ENCODE data around the gene TRIM62.
A peak's percentile ranks its signal among the peaks of the same experiment; 100 is the strongest.
"Not testable (repeated sequence)": the region's sequence is repeated elsewhere in the genome, so short reads cannot be mapped to it uniquely, and the experiment has no call there.

TRIM62 gene

DNA sequence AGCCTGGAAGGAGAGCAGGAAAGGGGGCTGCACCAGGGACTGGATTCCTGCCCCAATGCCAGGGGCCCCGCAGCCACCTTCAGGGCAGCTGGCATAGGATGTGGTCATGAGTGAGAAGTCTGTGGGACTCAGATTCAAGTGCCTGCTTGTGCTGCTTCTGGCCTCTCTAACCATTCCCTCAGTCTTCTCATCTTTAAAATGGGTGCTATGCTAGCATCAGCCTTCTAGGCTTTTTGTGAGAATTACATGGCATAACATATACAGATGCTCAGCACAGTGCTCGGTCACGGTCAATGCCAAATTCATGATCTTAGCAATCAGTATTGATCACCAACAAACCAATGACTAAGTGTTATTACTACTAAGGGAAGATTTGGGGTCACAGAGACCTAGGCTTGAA lies 23.5 kb downstream of the TRIM62 start:
- no peak for DNase-seq (ENCODE audit: low spot score)

DNA sequence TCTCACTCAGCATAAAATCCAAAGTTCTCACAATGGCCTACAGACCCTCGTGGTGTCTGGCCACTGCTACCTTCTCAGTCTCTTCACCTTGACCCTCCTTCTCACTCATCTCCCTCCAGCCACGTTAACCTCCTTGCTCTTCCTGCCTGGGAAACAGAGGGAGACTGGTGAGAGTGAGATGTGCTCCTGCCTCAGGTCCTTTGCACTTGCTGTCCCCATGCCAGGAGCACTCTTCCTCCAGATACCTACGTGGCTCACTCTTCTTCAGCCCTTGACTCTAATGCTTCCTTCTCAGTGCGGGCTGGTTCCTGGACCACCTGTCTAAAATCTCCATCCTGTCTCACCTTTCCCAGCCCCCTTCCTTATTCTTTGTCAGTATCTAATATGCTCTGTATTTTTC lies 24.7 kb downstream of the TRIM62 start:
- DNase-seq (ENCODE audit: low spot score): no peak

DNA sequence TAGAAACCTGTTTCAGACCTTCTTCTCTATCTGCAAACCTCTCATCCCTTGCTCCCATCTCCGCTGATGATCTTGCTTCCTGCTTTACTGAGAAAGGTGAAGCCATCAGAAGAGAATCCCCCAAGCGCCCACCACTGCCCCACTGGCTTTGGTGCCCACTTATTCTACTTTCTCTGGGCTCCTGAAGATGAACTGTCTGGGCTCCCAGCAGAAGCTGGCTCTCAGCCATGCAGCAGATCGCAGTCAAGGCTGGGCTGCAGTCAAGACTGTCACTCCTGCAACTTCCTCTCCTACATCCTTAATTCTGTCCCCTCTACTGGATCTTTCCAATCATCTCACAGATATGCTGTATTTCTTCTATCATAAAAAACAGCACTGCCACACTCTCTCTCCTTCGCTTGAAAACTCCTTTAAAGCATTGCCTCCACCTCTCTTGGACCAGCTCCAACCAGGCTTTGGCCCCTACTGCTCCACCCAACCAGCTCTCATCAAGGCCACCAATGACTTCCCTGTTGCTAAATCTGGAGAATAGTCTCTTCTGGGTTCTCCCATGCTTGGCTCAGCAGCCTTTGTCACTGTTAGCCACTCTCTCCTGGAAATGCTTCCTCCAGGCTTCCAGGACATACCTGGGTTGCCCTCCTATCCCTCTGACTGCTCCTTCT lies 25.8 kb downstream of the TRIM62 start:
- no peak for DNase-seq (ENCODE audit: low spot score)

DNA sequence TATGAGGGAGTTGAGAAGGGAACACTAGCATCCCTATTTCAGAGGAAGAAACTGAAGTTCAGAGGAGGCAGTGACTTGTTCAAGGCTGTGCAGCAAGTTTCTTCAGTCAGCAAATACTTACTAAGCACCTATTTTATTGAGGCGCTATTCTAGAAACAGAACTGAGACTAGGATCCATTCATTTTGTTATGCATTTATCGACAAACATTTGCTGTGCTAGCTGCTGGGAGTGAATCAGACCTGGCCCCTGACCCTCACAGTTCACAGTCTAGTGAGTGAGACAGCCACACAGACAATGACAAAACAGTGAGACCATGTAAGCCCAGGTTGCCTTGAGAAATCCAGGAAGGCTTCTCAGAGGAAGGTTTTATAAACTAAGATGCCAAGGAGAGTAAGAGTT lies 28.2 kb downstream of the TRIM62 start:
- DNase-seq (ENCODE audit: low spot score): no peak

DNA sequence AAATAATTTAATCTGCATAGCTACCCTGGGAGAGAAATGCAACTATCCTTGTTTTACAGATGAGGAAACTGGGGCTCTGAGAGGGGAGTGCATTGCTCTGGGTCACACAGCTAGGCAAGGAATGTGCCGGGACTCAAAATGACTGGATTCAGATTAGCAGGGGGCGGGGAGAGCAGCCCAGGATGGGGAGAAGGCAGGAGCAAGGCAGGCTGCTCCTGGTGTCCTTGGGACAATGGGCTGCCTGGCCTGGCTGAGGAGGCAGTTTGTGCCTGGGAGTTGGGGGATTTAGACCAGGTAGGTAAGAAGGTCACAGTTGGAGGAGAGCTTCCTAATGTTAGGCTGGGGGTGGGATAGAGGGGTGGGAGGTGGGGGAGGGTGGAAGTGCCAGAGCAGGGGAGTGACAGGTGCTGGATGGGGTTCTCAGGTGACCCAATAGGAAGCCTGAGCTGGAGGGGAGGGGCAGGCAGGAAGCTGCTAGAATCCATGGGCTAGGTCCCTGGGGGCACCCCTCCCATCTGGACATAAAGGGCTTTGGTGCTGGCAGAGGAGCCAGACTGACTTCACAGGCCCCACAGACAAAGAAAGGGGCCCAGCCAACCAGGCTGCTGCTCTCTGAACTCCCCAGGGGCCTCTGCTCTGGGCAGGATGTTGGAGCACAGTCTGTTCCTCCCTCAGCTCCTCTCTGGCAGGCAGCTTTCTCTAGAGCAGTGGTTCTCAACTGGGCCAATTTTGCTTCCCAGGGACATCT lies 29.0 kb downstream of the TRIM62 start:
- no peak for DNase-seq (ENCODE audit: low spot score)

DNA sequence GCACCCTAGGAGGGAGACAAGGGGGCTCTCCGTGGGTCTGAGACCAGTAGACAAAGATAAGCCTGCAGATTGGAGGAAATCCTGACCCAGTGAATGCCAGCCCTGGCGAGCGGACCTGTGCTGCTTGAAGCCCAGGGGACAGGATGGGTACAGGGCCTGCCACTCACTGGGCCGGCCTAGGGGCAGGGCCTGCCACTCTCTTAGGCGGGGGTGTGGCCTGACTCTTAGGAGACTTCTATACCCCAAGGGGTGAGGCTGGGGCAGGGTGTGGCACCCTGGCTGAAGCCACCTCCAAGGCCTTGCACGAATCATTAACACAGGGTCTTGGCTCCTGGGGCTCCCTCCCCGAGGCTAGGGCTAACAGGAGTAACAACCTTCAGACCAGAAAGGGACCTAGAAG lies 30.7 kb downstream of the TRIM62 start:
- no peak for DNase-seq (ENCODE audit: low spot score)

DNA sequence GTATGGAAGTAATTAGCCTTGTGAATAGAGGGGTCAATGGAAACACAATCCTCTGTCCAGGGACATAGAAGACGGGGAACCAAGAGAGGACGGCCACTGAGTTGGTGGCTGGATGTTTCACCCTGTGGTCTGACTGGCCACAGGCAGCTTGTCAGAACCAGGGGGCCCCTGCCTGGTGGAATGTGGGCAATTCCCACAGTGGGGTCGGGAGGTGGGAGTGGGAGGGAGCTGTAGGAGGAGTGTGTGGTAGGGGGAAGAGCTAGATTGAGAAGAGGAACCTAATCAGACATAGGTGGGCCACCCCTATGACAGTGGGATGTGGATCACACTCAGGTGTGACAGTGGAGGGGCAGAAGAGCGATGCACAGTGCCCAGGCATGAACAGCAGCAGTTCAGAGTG lies 31.3 kb downstream of the TRIM62 start:
- no peak for DNase-seq (ENCODE audit: low spot score)

DNA sequence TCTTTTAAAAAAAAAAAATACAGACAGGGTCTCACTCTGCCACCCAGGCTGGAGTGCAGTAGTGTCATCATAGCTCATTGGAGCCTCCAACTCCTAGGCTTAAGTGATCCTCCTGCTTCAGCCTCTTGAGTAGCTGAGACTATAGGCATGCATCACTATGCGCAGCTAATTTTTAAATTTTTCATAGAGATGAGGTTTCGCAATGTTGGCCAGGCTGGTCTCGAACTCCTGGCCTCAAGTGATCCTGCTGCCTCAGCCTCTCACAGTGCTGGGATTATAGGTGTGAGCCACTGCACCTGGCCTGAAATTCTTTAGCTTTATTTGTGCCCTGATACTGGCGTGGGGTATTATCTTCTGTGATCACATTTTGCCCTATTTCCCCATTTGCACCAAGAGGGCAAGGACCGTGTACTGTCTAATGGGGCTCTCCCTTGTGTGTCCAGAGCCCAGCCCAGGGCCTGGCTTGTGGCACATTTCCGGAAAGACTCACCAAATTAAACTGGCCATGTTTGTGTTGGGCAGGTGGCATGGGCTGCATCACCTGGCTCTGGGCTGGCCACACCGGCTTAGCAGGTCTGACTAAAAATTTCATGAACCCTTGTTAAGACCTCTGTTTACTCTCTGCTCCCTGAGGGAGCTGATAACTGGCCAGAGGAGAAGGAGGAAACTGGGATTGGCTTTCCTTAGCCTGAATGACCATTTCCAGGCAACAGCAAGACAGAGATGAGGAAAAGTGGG lies 32.2 kb downstream of the TRIM62 start:
- DNase-seq (ENCODE audit: low spot score): no peak

DNA sequence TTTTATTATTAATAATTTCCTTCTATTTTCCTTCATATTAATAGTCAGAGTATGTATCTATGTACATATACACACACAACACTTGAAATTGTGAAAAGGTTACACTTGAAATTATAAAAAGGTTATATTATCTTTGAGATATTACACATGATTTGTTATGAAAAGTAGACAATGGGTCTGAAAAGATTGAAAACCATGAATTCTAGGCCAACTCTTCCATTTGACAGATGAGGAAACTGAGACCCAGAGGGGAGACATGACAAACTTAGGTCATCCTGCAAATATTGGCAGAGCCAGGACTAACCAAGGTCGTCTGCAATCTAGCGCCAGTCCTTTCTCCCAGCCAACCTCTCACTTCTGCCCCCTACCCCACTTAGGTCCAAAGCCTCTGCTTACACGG lies 33.2 kb downstream of the TRIM62 start:
- DNase-seq (ENCODE audit: low spot score): no peak

DNA sequence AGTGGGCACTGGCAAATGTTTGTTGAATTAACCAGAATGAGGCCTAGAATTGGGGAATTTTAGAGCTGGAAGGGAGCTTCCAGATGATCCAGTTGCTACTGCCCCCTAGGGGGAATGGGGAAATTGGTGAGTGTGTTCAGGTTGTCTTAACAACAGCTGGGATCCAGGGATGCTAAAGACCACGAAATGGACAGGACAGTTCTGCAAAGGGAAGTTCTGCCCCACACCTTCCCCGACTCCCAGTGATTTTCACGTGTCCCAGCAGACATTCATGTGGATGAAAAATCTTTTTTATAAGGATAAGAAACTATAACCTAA lies 33.9 kb downstream of the TRIM62 start:
- DNase-seq (ENCODE audit: low spot score): peak; percentile 16

DNA sequence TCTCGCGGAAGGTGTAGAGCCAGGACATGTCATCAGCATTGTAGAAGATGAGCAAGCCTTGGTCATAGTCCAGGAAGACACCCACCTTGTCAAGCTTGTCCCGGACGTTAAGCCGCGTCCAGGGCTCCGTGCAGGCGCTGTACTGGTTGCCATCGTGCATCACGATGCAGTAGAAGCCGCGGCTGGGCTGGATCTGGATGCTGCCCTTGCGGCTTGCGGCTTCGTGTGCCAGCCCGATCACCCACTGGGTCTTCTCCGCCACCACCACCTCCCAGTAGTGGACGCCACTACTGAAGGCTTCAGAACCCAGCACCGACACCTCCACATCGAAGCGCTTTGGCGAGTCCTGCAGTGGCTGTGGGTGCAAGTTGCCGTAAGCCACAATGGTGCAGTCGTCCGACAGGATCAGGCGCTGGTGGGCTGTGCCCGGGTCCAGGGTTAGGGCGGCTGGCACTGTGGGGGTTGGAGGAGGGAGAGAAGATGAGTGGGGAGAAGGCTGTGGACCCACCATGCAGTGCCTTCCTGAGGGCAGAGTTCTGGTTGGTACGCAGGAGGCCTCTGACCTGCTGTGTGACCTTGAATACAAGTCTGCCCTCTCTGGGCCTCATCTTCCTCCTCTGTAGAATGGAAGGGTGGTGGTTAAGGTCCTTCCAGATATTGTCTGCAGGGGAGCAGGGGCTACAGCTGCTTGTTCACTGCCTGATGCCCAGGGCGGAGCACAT lies 34.4 kb downstream of the TRIM62 start:
- DNase-seq (ENCODE audit: low spot score): no peak

DNA sequence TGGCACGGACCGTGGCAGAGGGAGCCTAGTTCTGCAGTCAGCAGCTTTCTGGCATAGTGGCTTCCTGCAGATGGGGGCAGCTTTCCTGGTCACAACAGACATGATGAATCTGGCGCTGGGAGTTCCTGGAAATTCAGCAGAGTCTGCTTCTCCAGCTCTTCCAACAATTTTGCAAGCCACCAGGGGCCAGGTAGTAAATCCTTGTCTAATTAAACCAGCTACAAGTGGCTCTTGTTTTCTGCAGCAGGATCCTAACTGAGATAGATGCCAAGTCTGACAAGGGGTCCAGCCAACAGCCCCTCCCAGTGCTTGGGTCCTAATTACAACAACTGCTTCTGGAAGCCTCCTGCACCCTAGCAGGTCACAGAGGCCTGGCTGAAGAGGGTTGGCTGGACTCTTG lies 35.8 kb downstream of the TRIM62 start:
- no peak for DNase-seq (ENCODE audit: low spot score)

DNA sequence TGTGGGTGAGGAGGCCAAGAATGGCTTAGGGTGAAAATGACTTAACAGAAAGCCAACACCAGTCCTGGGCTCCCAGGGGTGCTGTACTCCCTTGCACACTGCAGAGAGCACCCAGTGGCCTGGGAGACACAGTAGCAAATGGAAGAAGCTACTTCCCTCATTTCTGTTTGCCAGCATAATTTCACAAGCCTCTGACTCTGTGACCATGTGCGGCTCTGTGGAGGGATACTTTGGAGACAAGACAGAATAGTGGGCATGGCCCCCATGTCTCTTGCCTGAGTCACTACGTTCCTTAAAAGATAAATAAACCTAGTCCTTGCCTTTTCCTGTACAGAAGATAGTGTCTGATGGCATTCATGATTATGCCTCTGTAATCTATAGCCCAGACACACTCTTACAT lies 38.1 kb downstream of the TRIM62 start:
- no peak for DNase-seq (ENCODE audit: low spot score)

DNA sequence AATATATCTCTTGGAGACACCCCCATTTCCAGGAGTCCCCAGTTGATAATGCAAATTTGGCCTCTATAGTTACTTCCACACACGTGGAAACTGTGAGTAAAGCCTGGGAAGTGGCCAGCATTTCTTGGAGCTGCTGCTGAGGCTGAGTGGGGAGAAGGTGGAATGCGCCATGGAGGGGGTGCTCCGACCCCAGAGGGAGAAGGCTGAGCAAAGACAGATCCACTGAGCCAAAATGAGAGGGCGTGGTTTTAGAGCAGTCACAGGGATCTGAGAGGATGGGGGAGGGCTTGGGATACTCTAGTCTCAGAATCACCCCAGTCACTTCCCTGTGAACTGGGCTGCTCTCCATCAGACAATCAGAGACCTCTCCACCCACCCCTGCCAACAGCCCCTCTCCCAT lies 38.7 kb downstream of the TRIM62 start:
- no peak for DNase-seq (ENCODE audit: low spot score)

DNA sequence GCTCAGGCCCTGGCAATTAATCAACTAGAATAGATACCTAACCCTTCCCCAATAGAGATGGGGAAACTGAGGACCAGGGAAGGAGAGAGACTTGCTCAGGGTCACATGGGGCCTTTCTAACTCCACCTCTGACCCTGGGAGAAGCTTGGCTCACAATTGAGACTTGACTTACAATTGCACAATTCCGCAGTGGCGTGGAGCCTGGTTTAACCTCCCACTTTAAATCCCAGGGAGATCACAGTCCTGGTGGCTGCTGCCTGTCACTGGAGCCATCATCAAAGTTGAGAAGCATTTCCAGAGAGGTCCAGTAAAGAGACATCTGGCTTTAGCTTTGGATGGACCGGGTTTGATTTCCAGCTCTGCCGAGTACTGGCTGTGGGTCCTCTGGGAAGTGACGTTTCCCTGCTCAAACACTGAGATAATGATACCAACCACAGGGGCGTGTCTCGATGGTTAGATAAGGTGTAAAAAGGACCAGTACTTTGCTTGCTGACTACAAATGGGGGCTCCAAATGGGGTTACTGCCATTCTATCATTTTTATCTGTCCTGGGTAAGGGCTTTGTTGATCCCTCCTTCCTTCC lies 39.3 kb downstream of the TRIM62 start:
- DNase-seq (ENCODE audit: low spot score): no peak

DNA sequence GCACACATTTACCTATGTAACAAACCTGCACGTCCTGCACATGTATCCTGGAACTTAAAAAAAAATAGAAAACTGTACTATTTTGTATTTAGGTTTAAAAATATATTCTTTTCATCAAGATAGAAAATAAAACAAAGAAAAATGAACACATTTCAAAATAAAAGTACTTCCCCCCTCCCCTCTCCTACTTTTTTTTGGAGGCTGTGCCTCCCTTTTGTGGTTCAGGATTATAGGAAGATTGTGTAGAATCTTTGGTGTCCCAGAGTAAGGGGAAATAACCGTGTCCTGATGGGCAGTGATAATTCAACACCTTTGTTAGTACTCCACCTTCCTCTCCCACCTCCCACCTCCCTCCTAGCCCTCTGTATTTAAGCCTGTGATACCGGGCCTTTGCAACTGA lies 40.1 kb downstream of the TRIM62 start:
- DNase-seq (ENCODE audit: low spot score): no peak

DNA sequence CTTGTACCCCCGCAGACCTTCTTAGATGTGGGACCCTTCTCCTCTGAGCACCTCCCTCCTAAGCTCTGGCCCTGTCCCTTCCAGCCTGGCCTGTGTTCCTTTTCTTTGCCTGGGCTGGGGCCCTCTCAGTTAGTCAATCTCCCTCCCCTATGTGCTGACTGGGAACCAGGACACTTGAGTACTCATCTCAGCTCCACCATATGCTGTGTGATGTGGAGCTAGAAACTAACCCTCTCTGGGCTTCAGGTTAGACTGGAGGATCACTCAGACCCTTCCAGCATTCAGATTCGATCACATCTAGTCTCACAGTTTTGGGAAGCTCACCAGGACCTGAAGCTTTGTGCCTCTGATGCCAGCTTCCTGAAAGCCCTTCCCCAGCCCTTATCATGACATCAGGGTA lies 40.6 kb downstream of the TRIM62 start:
- DNase-seq (ENCODE audit: low spot score): no peak

DNA sequence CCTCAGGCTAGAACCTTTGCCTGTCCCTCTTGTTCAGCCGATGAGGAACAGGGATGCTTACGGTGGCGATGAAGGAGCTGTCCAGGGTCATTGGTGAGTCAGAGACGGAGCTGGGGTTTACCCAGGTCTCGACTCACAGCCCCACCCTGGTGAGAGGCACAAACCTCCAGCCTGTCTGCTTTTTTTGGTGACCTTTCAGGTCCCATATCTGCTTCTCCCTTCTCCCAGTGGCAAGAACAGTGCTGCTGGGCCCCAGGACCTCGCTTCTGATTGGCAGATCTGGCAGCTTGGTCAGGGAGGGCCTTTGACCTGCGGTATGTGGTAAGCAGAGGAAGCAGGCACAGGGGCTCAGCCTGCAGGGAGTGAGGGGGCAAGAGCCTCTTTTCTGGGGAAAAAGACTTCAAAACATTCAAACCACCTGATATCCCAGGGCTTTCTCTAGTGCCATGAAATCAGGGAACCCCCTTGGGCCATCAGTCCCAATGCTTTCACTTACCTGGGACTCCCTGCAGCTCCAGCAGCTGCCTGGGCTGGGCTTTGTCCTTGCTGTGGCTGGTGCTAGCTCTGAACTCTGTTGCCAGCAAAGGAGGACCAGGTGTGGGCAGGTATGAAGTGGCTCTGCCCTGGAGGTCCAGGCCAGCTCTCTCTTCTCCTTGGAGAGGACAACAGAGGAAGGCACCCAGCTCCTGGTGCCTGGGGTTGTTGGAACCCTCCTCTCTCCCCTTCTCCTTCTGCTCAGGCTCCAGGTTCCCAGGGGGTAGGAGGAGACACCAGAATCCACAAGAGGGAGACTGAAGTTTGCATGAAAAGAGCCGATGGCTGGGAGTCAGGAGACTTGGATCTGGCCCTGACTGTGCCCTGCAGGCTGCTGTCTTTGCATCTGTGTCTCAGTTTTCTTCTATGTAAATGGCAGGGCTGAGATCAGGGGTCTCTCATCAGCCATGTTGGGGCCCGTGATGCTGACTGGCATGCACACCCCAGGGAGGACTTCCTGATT lies 41.4 kb downstream of the TRIM62 start:
- DNase-seq (ENCODE audit: low spot score): no peak

DNA sequence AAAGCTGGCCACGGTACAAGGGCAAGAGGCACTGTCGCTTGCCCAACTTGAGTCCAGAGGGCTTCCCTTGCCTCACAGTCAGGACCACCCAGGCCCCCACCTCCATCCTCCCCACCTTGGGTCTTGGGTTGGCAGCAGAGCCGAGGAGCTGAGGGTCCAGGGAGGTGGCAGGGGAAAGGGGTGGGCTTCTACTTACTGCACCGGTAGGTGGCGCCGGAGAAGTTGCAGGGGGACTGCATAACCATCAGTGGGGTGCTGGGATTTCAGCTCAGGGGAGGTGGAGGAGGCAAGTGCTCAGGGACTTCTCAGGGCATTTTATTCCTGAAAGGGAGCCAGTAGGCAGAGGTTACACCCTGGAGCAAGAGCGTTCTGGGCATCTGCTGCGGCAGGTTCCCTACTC lies 44.0 kb downstream of the TRIM62 start:
- no peak for DNase-seq (ENCODE audit: low spot score)

DNA sequence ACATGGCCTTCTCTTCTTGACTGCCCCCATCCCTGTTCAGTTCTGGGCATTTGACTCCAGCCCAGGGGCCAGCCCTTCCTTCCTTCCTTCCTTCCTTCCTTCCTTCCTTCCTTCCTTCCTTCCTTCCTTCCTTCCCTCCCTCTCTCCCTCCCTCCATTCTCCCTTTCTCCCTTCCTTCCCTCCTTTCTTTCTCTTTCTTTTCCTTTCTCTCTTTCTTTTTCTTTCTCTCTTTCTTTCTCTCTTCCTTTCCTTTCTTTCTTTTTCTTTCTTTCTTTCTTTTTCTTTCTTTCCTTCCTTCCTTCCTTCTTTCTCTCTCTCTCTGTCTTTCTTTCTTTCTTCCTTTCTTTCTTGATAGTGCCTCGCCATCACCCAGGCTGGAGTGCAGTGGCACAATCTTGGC lies 45.8 kb downstream of the TRIM62 start:
- not testable (repeated sequence) for DNase-seq (ENCODE audit: low spot score)

DNA sequence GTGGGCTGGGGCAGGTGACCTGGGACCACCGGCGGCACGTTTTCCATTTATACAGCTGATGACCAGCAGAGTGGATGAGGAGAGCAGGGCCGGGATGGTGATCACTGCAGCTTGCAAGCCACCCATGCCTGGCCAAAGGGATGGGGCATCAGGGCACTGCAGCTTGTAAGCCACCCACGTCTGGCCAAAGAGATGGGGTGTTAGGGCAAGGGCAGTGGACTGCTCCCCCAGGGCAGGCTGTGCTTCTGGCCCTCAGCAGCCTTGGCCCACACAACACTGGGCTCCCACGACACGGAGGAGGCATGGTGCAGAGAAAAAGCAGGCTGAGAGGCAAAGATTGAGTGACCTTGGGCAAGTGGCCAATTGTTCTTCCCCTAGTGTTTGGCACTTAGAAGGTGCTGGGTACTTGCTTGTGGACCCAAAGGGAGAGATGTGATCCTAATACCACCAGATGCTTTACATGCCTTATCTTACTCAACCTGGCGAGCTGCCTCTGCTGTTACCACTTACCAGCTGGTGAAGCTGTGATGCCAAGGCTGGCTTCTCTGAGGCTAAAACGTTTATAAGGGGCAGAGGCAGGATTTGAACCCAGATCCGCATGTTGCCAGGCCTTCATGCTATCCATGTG lies 48.3 kb downstream of the TRIM62 start:
- no peak for DNase-seq (ENCODE audit: low spot score)
